ENCODE measurements around the gene TFAP2C.

DNA sequence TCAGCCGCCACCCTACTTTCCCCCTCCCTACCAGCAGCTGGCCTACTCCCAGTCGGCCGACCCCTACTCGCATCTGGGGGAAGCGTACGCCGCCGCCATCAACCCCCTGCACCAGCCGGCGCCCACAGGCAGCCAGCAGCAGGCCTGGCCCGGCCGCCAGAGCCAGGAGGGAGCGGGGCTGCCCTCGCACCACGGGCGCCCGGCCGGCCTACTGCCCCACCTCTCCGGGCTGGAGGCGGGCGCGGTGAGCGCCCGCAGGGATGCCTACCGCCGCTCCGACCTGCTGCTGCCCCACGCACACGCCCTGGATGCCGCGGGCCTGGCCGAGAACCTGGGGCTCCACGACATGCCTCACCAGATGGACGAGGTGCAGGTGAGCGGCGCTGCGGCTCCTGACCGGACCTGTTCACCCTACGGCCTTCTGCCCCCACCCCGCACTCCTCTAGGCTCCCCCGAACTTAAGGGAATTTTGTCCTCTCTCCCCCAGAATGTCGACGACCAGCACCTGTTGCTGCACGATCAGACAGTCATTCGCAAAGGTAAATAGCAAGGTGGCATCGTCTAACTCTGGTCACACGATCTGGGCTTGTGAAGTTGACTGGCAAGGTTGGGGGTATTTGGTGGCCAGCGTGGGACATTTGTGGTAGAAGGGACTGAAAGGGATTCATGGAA is 2.3 kb downstream of the TFAP2C start:
- TF ChIP-seq, protein P1, sequence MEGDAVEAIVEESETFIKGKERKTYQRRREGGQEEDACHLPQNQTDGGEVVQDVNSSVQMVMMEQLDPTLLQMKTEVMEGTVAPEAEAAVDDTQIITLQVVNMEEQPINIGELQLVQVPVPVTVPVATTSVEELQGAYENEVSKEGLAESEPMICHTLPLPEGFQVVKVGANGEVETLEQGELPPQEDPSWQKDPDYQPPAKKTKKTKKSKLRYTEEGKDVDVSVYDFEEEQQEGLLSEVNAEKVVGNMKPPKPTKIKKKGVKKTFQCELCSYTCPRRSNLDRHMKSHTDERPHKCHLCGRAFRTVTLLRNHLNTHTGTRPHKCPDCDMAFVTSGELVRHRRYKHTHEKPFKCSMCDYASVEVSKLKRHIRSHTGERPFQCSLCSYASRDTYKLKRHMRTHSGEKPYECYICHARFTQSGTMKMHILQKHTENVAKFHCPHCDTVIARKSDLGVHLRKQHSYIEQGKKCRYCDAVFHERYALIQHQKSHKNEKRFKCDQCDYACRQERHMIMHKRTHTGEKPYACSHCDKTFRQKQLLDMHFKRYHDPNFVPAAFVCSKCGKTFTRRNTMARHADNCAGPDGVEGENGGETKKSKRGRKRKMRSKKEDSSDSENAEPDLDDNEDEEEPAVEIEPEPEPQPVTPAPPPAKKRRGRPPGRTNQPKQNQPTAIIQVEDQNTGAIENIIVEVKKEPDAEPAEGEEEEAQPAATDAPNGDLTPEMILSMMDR (IDR thresholded peaks at IDR 0.05; ENCODE audit: insufficient read depth, low read length), result no peak
- TF ChIP-seq GABPA (IDR thresholded peaks at IDR 0.05; ENCODE audit: low read depth), result no peak
